Fibroblast of lung (primary cell): ENCODE results near the gene GPR61.

Source experiments
- CTCF ChIP-seq, 2 donors: IDR thresholded peaks in 1 of 2; conservative IDR thresholded peaks in 1 of 2; 1 replicate in 1 of 2; 2 replicates in 1 of 2; pipeline ENCODE4 v1.5.1; 2011 to 2012; ENCODE audit warnings: low read length in 2 of 2, control low read depth in 1 of 2, inconsistent platforms in 1 of 2, low read depth in 1 of 2, mild to moderate bottlenecking in 1 of 2
- EZH2 ChIP-seq: IDR thresholded peaks from 2 replicates; pipeline ENCODE4 v1.5.1; 2012; ENCODE audit warnings: low read length, control low read depth, mild to moderate bottlenecking; ENCODE audit errors: missing control alignments

- TF ChIP-seq CTCF (conservative IDR thresholded peaks at IDR 0.05 in 1 of 2, IDR thresholded peaks at IDR 0.05 in 1 of 2; ENCODE audit: low read depth in 1 of 2, low read length in 2 of 2): no peak
- TF ChIP-seq EZH2: no peak
These were observed 30.8 kb upstream of the GPR61 start for GRCh38 chr1:109508873-109509175.
